Nephron progenitor cell (in vitro differentiated cells): Measurements from ENCODE around the gene TMEM198.
A peak's percentile ranks its signal among the peaks of the same experiment; 100 is the strongest.

Experiments
- DNase-seq: peaks from one replicate; pipeline ENCODE4 v3.0.0; 2021
- H3K27ac Mint-ChIP-seq: 2 replicates; pipeline ENCODE4 v1.8.0; 2021; ENCODE audit warnings: mild to moderate bottlenecking, moderate library complexity, mixed read lengths
- H3K27me3 Mint-ChIP-seq: 2 replicates; pipeline ENCODE4 v1.8.0; 2021; ENCODE audit warnings: mild to moderate bottlenecking, low read depth, mixed read lengths; ENCODE audit not compliant: poor library complexity
- H3K36me3 Mint-ChIP-seq: 2 replicates; pipeline ENCODE4 v1.8.0; 2021; ENCODE audit warnings: low read depth, mixed read lengths
- H3K4me1 Mint-ChIP-seq: 2 replicates; pipeline ENCODE4 v1.8.0; 2021; ENCODE audit warnings: mixed read lengths
- H3K4me3 Mint-ChIP-seq: 2 replicates; pipeline ENCODE4 v1.8.0; 2021; ENCODE audit warnings: mild to moderate bottlenecking, moderate library complexity, mixed read lengths
- H3K9me3 Mint-ChIP-seq: 2 replicates; pipeline ENCODE4 v1.8.0; 2021; ENCODE audit warnings: mild to moderate bottlenecking, moderate library complexity, mixed read lengths
- CTCF ChIP-seq: fragments of 200-600 bp; sonication (generic); IDR thresholded peaks from 2 replicates; pipeline ENCODE4 v1.5.0; 2021; ENCODE audit warnings: antibody characterized with exemption

Gene TMEM198

GRCh38 chr2:219526320-219527075 lies 17.3 kb upstream of the TMEM198 start:
- no peak for DNase-seq
- no peaks in the 10 kb centered on the region for H3K9me3 Mint-ChIP-seq
- peaks cover 66% of the 10 kb centered on the region for H3K4me1 Mint-ChIP-seq
- H3K36me3 Mint-ChIP-seq = no peaks in the 10 kb centered on the region
- peak overlapping the region; percentile 63 for H3K4me3 Mint-ChIP-seq
- H3K27ac Mint-ChIP-seq = peak overlapping the region; percentile 57
- H3K27me3 Mint-ChIP-seq = peaks cover 66% of the 10 kb centered on the region
- TF ChIP-seq CTCF = no peak

- peak overlapping the region; percentile 34 for H3K4me3 Mint-ChIP-seq
- no peak overlapping the region for H3K27ac Mint-ChIP-seq
- H3K27me3 Mint-ChIP-seq = peaks cover 64% of the 10 kb centered on the region
- H3K36me3 Mint-ChIP-seq = no peaks in the 10 kb centered on the region
- peaks cover 60% of the 10 kb centered on the region for H3K4me1 Mint-ChIP-seq
- no peak for TF ChIP-seq CTCF
- no peaks in the 10 kb centered on the region for H3K9me3 Mint-ChIP-seq
- no peak for DNase-seq
Observed at GRCh38 chr2:219527076-219527394, 16.8 kb upstream of the TMEM198 start.

- Mint-ChIP-seq H3K27me3 (peaks cover 62% of the 10 kb centered on the region), H3K36me3 (no peaks in the 10 kb centered on the region), H3K4me1 (peaks cover 58% of the 10 kb centered on the region), H3K9me3 (no peaks in the 10 kb centered on the region), H3K27ac (no peak overlapping the region), H3K4me3 (peak overlapping the region; percentile 34)
- no peak for DNase-seq
- TF ChIP-seq CTCF = no peak
Observed at GRCh38 chr2:219527472-219527871, 16.4 kb upstream of the TMEM198 start.

GRCh38 chr2:219530048-219530963 lies 13.5 kb upstream of the TMEM198 start:
- Mint-ChIP-seq H3K4me1 (peaks cover 49% of the 10 kb centered on the region), H3K27me3 (peaks cover 62% of the 10 kb centered on the region), H3K27ac (no peak overlapping the region), H3K4me3 (peak overlapping the region; percentile 42), H3K9me3 (no peaks in the 10 kb centered on the region), H3K36me3 (no peaks in the 10 kb centered on the region)
- peak; percentile 96 for DNase-seq
- peak; percentile 97 for TF ChIP-seq CTCF

- Mint-ChIP-seq H3K4me3 (no peak overlapping the region), H3K4me1 (peaks cover 45% of the 10 kb centered on the region), H3K27ac (no peak overlapping the region), H3K36me3 (no peaks in the 10 kb centered on the region), H3K27me3 (peaks cover 56% of the 10 kb centered on the region), H3K9me3 (no peaks in the 10 kb centered on the region)
- TF ChIP-seq CTCF = no peak
- DNase-seq = no peak
Observed at GRCh38 chr2:219531639-219532377, 12.0 kb upstream of the TMEM198 start.
